HCT116 (cell line): ENCODE results near the gene ADGRA1. TPM values are rescaled to one million over a fixed set of nuclear protein-coding genes. Genes with fewer than 3 reads are reported as not detected.
A peak's percentile ranks its signal among the peaks of the same experiment; 100 is the strongest.

Source experiments
- ATAC-seq: fragments of 200-7000 bp; cut with Tn5 transposase; 2 replicates; pipeline ENCODE4 v1.9.1; 2020; ENCODE audit warnings: mild to moderate bottlenecking, moderate library complexity
- BruUV-seq: library from RNA; stranded (reverse); fragments of 400-500 nt; replicated peaks from 2 replicates; lab custom pipeline; 2021; lab: Mats Ljungman, UMichigan
- CTCF ChIA-PET: fragments of 300-600 bp; sonication (Branson Sonifier 250); formaldehyde crosslinking; loops from one replicate; lab custom pipeline; 2021; ENCODE audit warnings: antibody characterized with exemption; lab: Charles Lee
- POLR2A ChIA-PET: fragments of 300-600, 350-600 bp; sonication (Branson Sonifier 250); formaldehyde crosslinking; loops from one replicate; lab custom pipeline; 2021; ENCODE audit warnings: antibody characterized with exemption; lab: Charles Lee
- RAD21 ChIA-PET, 2 experiments: fragments of 300-600 bp; sonication (Branson Sonifier 250); formaldehyde crosslinking; loops; one replicate each; lab custom pipeline; 2023; ENCODE audit warnings: low total read pairs in 2 of 2; ENCODE audit not compliant: uncharacterized antibody in 2 of 2, unreplicated experiment in 2 of 2, low non-redundant PET in 1 of 2; lab: Charles Lee
- DNase-seq: peaks from one replicate; pipeline ENCODE4 v3.0.0-alpha.2; 2010; ENCODE audit warnings: low read depth, low spot score
- H2AFZ ChIP-seq: fragments of 200-600 bp; shearing (Covaris generic), sonication (generic); 2 replicates; pipeline ENCODE4 v1.6.1; 2017; ENCODE audit warnings: low read depth, mixed run types, mixed read lengths, antibody characterized with exemption, low read length; ENCODE audit not compliant: poor library complexity, severe bottlenecking
- H3K27ac ChIP-seq: 2 replicates; pipeline ENCODE4 v1.5.1; 2012; ENCODE audit warnings: low read depth, low read length
- H3K27me3 ChIP-seq: fragments of 200-600 bp; sonication (generic); 2 replicates; pipeline ENCODE4 v1.6.1; 2016; ENCODE audit warnings: mixed run types, low read length, mixed read lengths; ENCODE audit not compliant: insufficient read depth
- H3K36me3 ChIP-seq, 2 experiments: fragments of 200-500 bp in 1 of 2; fragments of 200-600 bp in 1 of 2; sonication (Bioruptor generic) in 1 of 2; sonication (generic) in 1 of 2; 2 replicates each; pipeline versions ENCODE4 v1.5.1 to v1.6.1; 2014 to 2016; ENCODE audit warnings: low read length in 2 of 2, inconsistent platforms in 1 of 2, mixed read lengths in 1 of 2, mixed run types in 1 of 2; ENCODE audit not compliant: insufficient read depth in 2 of 2, control insufficient read depth in 1 of 2
- H3K4me1 ChIP-seq, 2 experiments: fragments of 200-600 bp in 1 of 2; sonication (generic) in 1 of 2; 2 replicates each; pipeline versions ENCODE4 v1.5.1 to v1.6.1; 2012 to 2017; ENCODE audit warnings: low read length in 2 of 2, inconsistent platforms in 1 of 2, mild to moderate bottlenecking in 1 of 2, mixed read lengths in 1 of 2, mixed run types in 1 of 2, moderate library complexity in 1 of 2; ENCODE audit not compliant: insufficient read depth in 2 of 2, control insufficient read depth in 1 of 2
- H3K4me2 ChIP-seq: fragments of 200-600 bp; sonication (generic); 2 replicates; pipeline ENCODE4 v1.6.1; 2017; ENCODE audit warnings: mixed run types, low read length, mixed read lengths
- H3K4me3 ChIP-seq, 2 experiments: fragments of 200-600 bp in 1 of 2; sonication (generic) in 1 of 2; replicated peaks in 1 of 2; 2 replicates each; pipeline ENCODE4 v1.5.1; 2011 to 2016; ENCODE audit warnings: low read length in 2 of 2, control low read depth in 1 of 2, low read depth in 1 of 2, mild to moderate bottlenecking in 1 of 2, mixed read lengths in 1 of 2, mixed run types in 1 of 2
- H3K79me2 ChIP-seq: fragments of 200-600 bp; sonication (generic); 2 replicates; pipeline ENCODE4 v1.6.1; 2017; ENCODE audit warnings: mild to moderate bottlenecking, mixed run types, low read length, moderate library complexity, mixed read lengths; ENCODE audit not compliant: insufficient read depth
- H3K9ac ChIP-seq: fragments of 200-600 bp; sonication (generic); 2 replicates; pipeline ENCODE4 v1.6.1; 2016; ENCODE audit warnings: low read length, mixed read lengths
- H3K9me2 ChIP-seq: fragments of 200-600 bp; sonication (generic), shearing (Covaris generic); 2 replicates; pipeline ENCODE4 v1.6.1; 2017; ENCODE audit warnings: mixed run types, mild to moderate bottlenecking, moderate library complexity; ENCODE audit not compliant: insufficient read depth
- H3K9me3 ChIP-seq, 2 experiments: fragments of 200-500 bp in 1 of 2; fragments of 200-600 bp in 1 of 2; sonication (Bioruptor generic) in 1 of 2; sonication (generic) in 1 of 2; 2 replicates each; pipeline ENCODE4 v1.6.1; 2014 to 2017; ENCODE audit warnings: low read length in 2 of 2, mixed read lengths in 2 of 2, inconsistent platforms in 1 of 2, low read depth in 1 of 2, mild to moderate bottlenecking in 1 of 2, mixed run types in 1 of 2, moderate library complexity in 1 of 2; ENCODE audit not compliant: control insufficient read depth in 1 of 2, insufficient read depth in 1 of 2
- H4K20me1 ChIP-seq: fragments of 200-600 bp; sonication (generic), shearing (Covaris generic); 2 replicates; pipeline ENCODE4 v1.6.1; 2017; ENCODE audit warnings: mixed run types, mild to moderate bottlenecking, moderate library complexity; ENCODE audit not compliant: insufficient read depth
- CEBPB ChIP-seq: IDR thresholded peaks from 2 replicates; pipeline ENCODE4 v1.6.1; 2012; ENCODE audit warnings: low read depth
- EZH2phosphoT487 ChIP-seq: fragments of 200-600 bp; IDR thresholded peaks from 2 replicates; pipeline ENCODE4 v1.6.1; 2018; ENCODE audit warnings: antibody characterized with exemption, borderline replicate concordance
- POLR2A ChIP-seq: IDR thresholded peaks from 2 replicates; pipeline ENCODE4 v1.7.0; 2011; ENCODE audit warnings: borderline replicate concordance; ENCODE audit not compliant: insufficient read depth, insufficient read length; ENCODE audit errors: extremely low read depth
- ZNF274 ChIP-seq: fragments of 200-500 bp; sonication (Bioruptor generic); IDR thresholded peaks from 2 replicates; pipeline ENCODE4 v1.6.1; 2014; ENCODE audit warnings: mild to moderate bottlenecking, low read depth, low read length, inconsistent platforms
- intact Hi-C: fragments of 100-400 bp; cut with micrococcal nuclease; formaldehyde crosslinking; loops from 2 replicates; pipeline ENCODE4 v1.10.0; 2022
- total RNA-seq: library from RNA; stranded (reverse); gene quantifications from one replicate; pipeline ENCODE4 v1.2.1, GENCODE V29; 2021; ENCODE audit not compliant: unreplicated experiment
- TF ChIP-seq, protein P1 (sequence below): IDR thresholded peaks from 2 replicates; pipeline ENCODE4 v1.6.1; 2012; ENCODE audit warnings: low read depth
- TF ChIP-seq, protein P2 (sequence below): IDR thresholded peaks from 2 replicates; pipeline ENCODE4 v1.6.1; 2011; ENCODE audit warnings: mild to moderate bottlenecking, low read length, moderate library complexity; ENCODE audit not compliant: insufficient replicate concordance; ENCODE audit errors: extremely low read depth
- TF ChIP-seq, protein P3 (sequence below): IDR thresholded peaks from 2 replicates; pipeline ENCODE4 v1.6.1; 2012

The ADGRA1 gene
- total RNA-seq, 1 experiment from 2014 or later = not detected

DNA sequence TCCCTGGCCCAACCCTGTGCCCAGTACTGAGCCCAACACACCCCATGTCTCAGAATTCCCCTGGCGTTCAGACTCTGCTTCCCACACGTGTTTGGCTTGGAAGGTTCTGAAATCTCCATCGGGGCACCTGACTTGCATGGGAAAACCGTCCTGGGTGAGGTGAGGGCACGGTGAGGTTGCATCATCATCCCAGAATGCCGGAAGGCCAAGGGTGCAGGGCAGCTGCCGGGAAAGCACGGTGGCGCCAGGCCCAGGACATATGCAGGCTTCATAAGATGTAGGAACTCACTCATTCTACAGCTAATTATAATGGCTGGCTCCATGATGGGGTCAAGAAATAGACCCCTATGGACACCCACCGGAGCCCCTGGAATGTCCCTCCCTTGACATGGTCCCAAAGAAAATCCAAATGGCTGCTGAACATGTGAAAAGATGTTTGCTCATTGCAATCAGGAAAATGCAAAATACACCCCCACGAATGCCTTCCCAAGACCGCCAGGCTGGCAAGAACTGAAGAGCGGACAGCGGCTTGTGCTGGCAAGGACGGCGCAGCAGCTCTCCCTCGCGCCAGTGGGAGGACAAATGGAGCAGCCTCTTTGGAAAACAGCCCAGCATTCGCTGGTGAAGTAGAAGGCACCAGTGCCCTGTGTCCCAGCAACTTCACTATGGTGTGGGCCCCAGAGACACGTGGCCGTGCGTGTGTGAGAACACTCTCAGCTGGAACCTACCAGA is 74.6 kb downstream of the ADGRA1 start:
- ChIA-PET CTCF (no interaction called here), POLR2A (no interaction called here), RAD21 (no interaction called here)
- Histone ChIP-seq H3K27ac (no peak overlapping the region), H3K79me2 (no peaks in the 10 kb centered on the region), H3K27me3 (no peaks in the 10 kb centered on the region), H4K20me1 (no peaks in the 10 kb centered on the region), H3K9ac (no peak overlapping the region), H3K9me2 (no peaks in the 10 kb centered on the region), H3K4me2 (no peak overlapping the region), H2AFZ (no peak overlapping the region), H3K9me3 (no peaks in the 10 kb centered on the region), H3K4me3 (no peak overlapping the region), H3K36me3 (no peaks in the 10 kb centered on the region), H3K4me1 (peaks cover 0 to 5% of the 10 kb centered on the region in 2 experiments; a peak in 1 of 4 replicates)
- intact Hi-C loops = no loop called here
- TF ChIP-seq, protein P1, sequence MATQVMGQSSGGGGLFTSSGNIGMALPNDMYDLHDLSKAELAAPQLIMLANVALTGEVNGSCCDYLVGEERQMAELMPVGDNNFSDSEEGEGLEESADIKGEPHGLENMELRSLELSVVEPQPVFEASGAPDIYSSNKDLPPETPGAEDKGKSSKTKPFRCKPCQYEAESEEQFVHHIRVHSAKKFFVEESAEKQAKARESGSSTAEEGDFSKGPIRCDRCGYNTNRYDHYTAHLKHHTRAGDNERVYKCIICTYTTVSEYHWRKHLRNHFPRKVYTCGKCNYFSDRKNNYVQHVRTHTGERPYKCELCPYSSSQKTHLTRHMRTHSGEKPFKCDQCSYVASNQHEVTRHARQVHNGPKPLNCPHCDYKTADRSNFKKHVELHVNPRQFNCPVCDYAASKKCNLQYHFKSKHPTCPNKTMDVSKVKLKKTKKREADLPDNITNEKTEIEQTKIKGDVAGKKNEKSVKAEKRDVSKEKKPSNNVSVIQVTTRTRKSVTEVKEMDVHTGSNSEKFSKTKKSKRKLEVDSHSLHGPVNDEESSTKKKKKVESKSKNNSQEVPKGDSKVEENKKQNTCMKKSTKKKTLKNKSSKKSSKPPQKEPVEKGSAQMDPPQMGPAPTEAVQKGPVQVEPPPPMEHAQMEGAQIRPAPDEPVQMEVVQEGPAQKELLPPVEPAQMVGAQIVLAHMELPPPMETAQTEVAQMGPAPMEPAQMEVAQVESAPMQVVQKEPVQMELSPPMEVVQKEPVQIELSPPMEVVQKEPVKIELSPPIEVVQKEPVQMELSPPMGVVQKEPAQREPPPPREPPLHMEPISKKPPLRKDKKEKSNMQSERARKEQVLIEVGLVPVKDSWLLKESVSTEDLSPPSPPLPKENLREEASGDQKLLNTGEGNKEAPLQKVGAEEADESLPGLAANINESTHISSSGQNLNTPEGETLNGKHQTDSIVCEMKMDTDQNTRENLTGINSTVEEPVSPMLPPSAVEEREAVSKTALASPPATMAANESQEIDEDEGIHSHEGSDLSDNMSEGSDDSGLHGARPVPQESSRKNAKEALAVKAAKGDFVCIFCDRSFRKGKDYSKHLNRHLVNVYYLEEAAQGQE = no peak
- TF ChIP-seq, protein P2, sequence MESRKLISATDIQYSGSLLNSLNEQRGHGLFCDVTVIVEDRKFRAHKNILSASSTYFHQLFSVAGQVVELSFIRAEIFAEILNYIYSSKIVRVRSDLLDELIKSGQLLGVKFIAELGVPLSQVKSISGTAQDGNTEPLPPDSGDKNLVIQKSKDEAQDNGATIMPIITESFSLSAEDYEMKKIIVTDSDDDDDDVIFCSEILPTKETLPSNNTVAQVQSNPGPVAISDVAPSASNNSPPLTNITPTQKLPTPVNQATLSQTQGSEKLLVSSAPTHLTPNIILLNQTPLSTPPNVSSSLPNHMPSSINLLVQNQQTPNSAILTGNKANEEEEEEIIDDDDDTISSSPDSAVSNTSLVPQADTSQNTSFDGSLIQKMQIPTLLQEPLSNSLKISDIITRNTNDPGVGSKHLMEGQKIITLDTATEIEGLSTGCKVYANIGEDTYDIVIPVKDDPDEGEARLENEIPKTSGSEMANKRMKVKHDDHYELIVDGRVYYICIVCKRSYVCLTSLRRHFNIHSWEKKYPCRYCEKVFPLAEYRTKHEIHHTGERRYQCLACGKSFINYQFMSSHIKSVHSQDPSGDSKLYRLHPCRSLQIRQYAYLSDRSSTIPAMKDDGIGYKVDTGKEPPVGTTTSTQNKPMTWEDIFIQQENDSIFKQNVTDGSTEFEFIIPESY = no peak
- TF ChIP-seq ZNF274 (no peak), POLR2A (no peak), CEBPB (no peak), EZH2phosphoT487 (no peak)
- TF ChIP-seq, protein P3, sequence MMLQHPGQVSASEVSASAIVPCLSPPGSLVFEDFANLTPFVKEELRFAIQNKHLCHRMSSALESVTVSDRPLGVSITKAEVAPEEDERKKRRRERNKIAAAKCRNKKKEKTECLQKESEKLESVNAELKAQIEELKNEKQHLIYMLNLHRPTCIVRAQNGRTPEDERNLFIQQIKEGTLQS = no peak
- ATAC-seq (no peak), DNase-seq (no peak)
- TSS peak; percentile 50 for BruUV-seq
